Amniotic stem cell (primary cell): ENCODE measurements around the gene NUP54.

ENCODE experiments used
- DNase-seq: peaks from one replicate; lab custom pipeline; 2025; lab: John Stamatoyannopoulos, UW

Gene NUP54

DNA sequence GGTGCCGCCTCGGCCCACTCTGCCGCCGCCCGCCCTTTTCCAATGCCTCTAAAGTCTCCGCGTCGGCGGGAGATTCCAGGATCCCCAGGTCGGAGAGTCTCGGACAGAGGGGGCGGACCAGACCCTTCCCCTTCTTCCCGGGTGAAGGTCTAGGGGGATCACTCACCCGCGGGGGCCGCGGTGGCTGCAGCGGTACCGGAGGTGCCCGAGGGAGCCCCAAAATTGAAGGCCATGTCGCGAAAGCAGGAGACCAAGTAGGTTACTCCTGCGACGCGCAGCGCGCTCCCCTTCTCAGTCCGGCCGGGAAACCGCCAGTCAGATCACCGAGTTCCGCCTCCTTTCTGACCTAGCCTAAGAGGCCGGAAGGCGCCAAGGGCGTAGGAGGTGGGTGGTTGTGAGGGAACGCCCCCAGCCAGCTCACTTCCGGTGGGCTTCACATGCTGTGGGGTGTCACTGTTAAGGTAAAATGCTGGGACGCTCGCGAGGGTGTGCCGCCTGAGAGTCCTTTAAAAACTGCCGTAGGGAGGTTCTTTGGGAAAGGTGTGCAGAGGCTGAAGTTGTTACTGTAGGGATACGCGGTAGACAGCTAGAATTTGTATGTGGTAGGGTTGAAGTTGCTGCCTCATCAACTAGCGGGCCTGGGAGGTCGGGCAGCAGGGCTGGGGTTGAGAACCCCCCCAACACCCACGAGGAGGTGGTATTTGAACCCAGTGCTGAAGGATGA, at the start of gene NUP54:
TSS of gene NUP54 (minus strand) at position 256 of the 724 bp plus-strand sequence. CDS start at position 233, 23 bp downstream.
- DNase-seq, result peak; percentile 93

GRCh38 chr4:76197031-76197743, 49.0 kb upstream of the NUP54 start:
- DNase-seq, result no peak

GRCh38 chr4:76196376-76196775, 48.2 kb upstream of the NUP54 start:
- no peak for DNase-seq

- no peak for DNase-seq
Observed at GRCh38 chr4:76195326-76195725, 47.1 kb upstream of the NUP54 start.

- DNase-seq, result peak; percentile 74
Observed at GRCh38 chr4:76194325-76194724, 46.1 kb upstream of the NUP54 start.

- no peak for DNase-seq
Observed at GRCh38 chr4:76192236-76192635, 44.0 kb upstream of the NUP54 start.

DNA sequence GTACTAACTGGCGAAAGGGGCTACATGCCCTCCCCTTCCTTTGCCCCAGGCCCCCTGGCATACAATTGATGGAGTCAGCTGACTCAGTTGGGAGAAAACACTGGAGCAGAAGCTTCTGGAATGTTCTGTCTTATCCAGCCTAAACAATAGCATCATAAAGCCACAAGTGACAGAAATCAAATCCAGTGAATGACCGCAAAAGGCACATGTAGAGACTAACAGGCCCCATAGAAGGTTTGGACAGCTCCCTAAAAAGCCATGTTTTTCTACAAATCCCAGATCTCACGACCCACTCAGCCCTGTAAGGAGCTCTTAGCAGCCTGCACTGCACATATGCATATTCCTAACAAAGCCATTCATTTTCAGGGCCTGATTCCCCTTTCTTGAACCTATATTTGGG, 40.4 kb upstream of the NUP54 start:
- no peak for DNase-seq

DNA sequence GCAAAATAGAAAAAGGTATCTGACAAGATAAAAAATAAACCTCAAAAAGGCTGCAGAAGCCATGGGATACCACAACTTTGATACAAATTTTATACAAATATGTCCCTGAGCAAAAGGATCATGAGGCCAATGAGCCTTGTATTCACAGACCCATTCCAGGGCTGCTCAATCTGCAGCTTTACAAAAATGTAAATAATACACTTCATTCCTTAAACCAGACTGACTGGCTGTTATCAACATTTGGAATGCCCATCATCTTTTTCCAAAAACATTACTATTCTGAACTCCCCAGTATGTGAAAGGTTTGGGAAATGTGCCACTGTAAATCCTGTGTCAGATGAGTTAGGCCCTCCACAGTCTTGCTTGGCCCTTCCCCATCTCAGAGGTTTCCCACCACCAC, 40.0 kb upstream of the NUP54 start:
- DNase-seq, result no peak

DNA sequence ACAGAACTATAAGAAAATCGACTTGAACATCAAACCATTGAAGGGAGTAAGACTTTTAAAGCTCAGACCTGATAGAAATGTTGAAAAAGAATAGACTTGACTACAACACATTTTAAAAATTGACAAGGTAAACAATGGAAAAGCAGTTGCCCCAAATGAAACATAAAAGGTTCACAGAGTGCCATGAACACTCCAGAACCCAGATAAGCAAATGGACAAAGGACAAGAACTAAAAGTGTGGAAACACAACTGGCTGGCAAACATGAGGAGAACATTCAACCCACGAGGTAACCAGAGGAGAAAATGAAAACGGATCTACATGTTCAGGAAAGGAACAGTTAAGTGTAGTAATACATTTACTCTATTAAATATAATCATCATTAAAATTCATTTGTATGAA, 39.0 kb upstream of the NUP54 start:
- DNase-seq, result no peak

GRCh38 chr4:76182463-76182862, 34.3 kb upstream of the NUP54 start:
- no peak for DNase-seq

DNA sequence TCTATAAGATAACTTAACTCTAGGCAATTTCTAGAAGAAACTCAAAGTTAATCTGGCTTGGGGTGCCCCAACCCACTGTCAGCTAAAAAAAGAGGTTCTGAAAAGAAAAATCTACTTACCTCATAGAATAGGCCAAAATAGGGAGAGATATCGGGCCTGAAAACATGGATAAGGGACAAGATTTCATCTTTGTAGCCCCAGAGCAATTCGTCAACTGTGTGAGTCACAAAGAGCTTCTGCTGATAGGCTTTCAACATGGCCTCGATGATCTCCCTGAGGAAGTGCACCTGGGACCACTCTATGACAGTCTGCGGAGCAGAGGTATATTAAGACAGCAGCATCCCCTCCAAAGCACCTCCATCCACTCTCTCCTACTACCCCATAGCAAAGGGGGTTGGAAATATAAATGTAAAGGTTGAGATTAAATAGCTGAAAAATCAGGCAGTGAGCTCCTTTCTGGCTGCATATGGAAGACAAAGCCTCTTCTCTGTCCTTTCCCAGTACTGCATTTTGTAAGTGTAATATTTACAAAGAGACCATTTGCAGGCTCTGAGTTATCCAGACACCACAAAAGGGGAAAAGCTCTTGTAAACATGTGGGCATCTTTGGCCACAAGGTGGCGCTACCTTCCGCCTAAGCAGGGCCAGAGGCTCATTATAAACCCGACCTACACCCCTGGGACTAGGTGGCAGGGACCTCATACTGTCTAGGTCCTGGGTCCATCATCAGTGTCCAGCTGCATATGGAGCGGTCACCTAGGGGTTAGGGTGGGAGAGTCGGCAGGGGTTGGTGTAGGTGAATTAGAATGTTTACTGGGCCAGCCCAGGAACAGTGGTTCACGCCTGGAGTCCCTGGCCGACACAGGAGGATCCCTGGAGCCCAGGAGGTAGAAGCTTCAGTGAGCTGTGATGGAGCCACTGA, 31.5 kb upstream of the NUP54 start:
- DNase-seq, result peak; percentile 48

GRCh38 chr4:76178296-76178695, 30.1 kb upstream of the NUP54 start:
- DNase-seq, result no peak

DNA sequence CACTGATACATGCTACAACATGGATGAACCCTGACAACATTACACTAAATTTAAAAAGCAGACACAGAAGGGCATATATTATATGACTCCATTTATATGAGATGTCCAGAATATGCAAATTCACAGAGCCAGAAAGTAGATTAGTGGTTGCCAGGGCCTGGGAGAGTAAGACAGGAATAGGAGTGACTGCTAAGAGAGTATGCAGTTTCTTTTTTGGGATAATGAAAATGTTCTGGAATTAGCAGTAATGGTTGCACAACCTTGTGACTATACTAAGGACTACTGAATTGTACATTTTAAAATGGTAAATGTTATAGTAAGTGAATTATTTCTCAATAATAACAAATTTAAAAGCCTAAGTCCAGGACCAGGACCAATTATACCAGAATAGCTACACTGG, 29.5 kb upstream of the NUP54 start:
- no peak for DNase-seq

- no peak for DNase-seq
Observed at GRCh38 chr4:76175336-76175735, 27.1 kb upstream of the NUP54 start.

DNA sequence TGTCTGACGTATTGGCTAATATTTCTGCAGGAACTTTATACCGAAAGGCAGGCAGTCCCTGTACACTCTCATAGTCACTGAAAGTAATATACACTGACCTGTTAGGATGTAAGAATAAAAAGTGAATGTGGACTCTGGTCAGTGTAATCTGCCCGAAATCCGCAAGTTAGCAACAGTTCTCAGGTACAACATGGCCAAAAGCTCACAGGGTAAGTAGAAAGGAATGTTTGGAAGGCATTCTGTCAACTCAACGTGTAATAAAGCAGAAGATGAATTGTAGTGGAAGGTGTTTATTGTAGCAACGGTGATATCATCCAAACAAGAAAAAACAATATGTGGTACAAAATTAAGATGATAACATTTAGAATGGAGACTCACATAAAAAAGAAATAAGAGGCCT, 26.0 kb upstream of the NUP54 start:
- DNase-seq, result no peak

- no peak for DNase-seq
Observed at GRCh38 chr4:76168688-76169087, 20.5 kb upstream of the NUP54 start.

DNA sequence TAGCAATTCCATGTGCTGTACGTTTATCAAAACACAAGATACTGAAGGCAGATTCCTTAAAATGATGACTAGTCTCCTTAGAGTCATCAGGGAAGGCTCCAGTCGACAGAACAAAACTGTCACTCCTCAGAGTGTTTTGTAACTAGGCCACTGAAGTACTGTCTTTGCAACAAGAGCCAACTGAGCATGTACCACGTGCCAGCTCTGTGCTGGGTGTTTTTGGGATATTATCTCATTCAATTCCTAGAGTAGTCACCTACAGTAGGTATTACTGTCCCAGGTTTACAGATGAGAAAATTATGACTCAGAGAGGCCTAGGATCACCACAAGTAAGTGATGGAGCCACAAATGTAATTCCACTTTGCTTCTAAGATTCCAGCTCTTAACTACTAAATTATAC, 18.3 kb upstream of the NUP54 start:
- no peak for DNase-seq

GRCh38 chr4:76160355-76160754, 12.2 kb upstream of the NUP54 start:
- DNase-seq, result no peak

GRCh38 chr4:76156635-76157034, 8.4 kb upstream of the NUP54 start:
- no peak for DNase-seq

- no peak for DNase-seq
Observed at GRCh38 chr4:76155979-76156378, 7.8 kb upstream of the NUP54 start.

- DNase-seq, result no peak
Observed at GRCh38 chr4:76153356-76153755, 5.2 kb upstream of the NUP54 start.

DNA sequence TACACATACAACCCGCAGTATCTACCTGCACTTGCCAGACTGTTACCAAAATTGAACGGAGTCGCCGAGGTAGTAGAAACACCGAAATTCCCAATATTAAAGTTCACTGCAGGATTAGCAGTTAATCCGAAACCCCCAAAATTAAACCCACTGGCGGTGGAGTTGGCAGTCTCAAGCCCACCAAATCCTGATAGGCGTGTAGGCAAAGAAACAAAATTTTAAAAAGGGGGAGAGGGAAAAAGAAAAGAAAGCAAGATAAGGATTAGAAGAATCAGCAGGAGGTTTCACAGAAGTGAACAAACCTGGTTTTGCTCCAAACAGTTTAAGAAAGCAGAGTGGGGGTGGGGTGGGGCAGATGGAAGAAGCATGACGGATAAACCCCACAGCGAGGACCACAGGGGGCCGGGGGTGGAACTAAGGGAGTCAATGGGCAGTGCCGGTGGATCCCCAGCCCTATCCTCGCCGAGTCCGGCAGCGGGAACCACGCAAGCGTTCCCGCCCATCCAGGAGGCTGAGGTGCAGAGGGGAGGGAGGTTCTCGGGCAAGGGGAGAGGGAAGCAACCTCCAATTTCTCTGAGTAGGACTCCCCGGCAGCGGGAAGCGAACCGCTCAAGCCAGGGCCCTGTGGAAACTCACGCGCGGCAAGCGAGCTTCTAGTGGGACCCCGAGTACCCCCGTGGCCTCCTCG, 599 bp downstream of the NUP54 start:
- peak; percentile 38 for DNase-seq
